H1 (cell line): ENCODE measurements around the gene NID1. TPM values are rescaled to one million over a fixed set of nuclear protein-coding genes. Genes with fewer than 3 reads are reported as not detected.
A peak's percentile ranks its signal among the peaks of the same experiment; 100 is the strongest.

Experiments used
- CTCF ChIA-PET: fragments of 300-600 bp; sonication (Branson Sonifier 250); formaldehyde crosslinking; loops from one replicate; lab custom pipeline; 2021; ENCODE audit not compliant: partially characterized antibody; lab: Charles Lee
- POLR2A ChIA-PET: fragments of 300-600 bp; sonication (Branson Sonifier 250); formaldehyde crosslinking; loops from one replicate; lab custom pipeline; 2021; ENCODE audit warnings: inconsistent platforms; ENCODE audit not compliant: partially characterized antibody; lab: Charles Lee
- DNase-seq, 2 experiments: peaks; one replicate each; pipeline versions ENCODE4 v3.0.0 to v3.0.0-alpha.2; 2010 to 2022; ENCODE audit warnings: low spot score in 2 of 2, low read depth in 1 of 2, mixed read lengths in 1 of 2
- FAIRE-seq: peaks from 2 replicates; lab custom pipeline; 2011; peaks lifted over from hg19 to GRCh38; lab: Jason Lieb, UNC
- H2AFZ ChIP-seq: 2 replicates; pipeline ENCODE4 v1.8.1; 2012; ENCODE audit warnings: low read length, inconsistent platforms
- H2AK5ac ChIP-seq: 2 replicates; pipeline ENCODE4 v1.6.1; 2013; ENCODE audit warnings: low read depth, low read length
- H2BK120ac ChIP-seq: replicated peaks from 2 replicates; pipeline ENCODE3; 2013; ENCODE audit warnings: low read depth, low read length, inconsistent platforms
- H2BK12ac ChIP-seq: 2 replicates; pipeline ENCODE4 v1.6.1; 2013; ENCODE audit warnings: low read depth, low read length
- H2BK15ac ChIP-seq: 2 replicates; pipeline ENCODE4 v1.6.1; 2013; ENCODE audit warnings: low read length
- H2BK20ac ChIP-seq: 2 replicates; pipeline ENCODE4 v1.6.1; 2013; ENCODE audit warnings: low read length
- H2BK5ac ChIP-seq: 2 replicates; pipeline ENCODE4 v1.6.1; 2013; ENCODE audit warnings: low read depth, low read length
- H3K14ac ChIP-seq: 2 replicates; pipeline ENCODE4 v1.6.1; 2013; ENCODE audit warnings: inconsistent platforms; ENCODE audit not compliant: insufficient read length
- H3K18ac ChIP-seq: 2 replicates; pipeline ENCODE4 v1.6.1; 2013; ENCODE audit warnings: low read length; ENCODE audit errors: extremely low read depth
- H3K23ac ChIP-seq: 2 replicates; pipeline ENCODE4 v1.6.1; 2013; ENCODE audit warnings: inconsistent platforms; ENCODE audit not compliant: insufficient read length
- H3K23me2 ChIP-seq: 2 replicates; pipeline ENCODE4 v1.6.1; 2013; ENCODE audit warnings: low read depth, low read length
- H3K27ac ChIP-seq: 2 replicates; pipeline ENCODE4 v1.6.1; 2011; ENCODE audit warnings: low read depth, low read length, inconsistent platforms
- H3K27me3 ChIP-seq, 4 experiments: replicated peaks in 1 of 4; 1 replicate in 1 of 4; 2 replicates in 3 of 4; pipeline versions ENCODE4 v1.6.1 to v1.8.1; 2011 to 2013; ENCODE audit warnings: low read length in 3 of 4, mild to moderate bottlenecking in 3 of 4, inconsistent platforms in 2 of 4, mixed read lengths in 2 of 4, moderate library complexity in 1 of 4; ENCODE audit not compliant: control insufficient read depth in 3 of 4, insufficient read depth in 3 of 4; ENCODE audit errors: extremely low read depth in 1 of 4
- H3K36me3 ChIP-seq, 4 experiments: 2 replicates each; pipeline versions ENCODE4 v1.6.1 to v1.8.1; 2011 to 2013; ENCODE audit warnings: mild to moderate bottlenecking in 4 of 4, low read length in 3 of 4, moderate library complexity in 2 of 4, control low read depth in 1 of 4, inconsistent platforms in 1 of 4; ENCODE audit not compliant: insufficient read depth in 4 of 4, control insufficient read depth in 2 of 4
- H3K4ac ChIP-seq: replicated peaks from 2 replicates; pipeline ENCODE3; 2013; ENCODE audit warnings: low read length, low read depth, mixed read lengths, inconsistent platforms; ENCODE audit not compliant: insufficient read length
- H3K4me1 ChIP-seq, 4 experiments: replicated peaks in 1 of 4; 1 replicate in 1 of 4; 2 replicates in 3 of 4; pipeline versions ENCODE4 v1.6.1 to v1.8.1; 2011 to 2013; ENCODE audit warnings: low read length in 3 of 4, inconsistent platforms in 2 of 4, mixed read lengths in 1 of 4; ENCODE audit not compliant: insufficient read depth in 4 of 4, control insufficient read depth in 3 of 4
- H3K4me2 ChIP-seq, 2 experiments: 2 replicates each; pipeline versions ENCODE4 v1.6.1 to v1.8.1; 2011 to 2013; ENCODE audit warnings: low read depth in 2 of 2, low read length in 2 of 2, control low read depth in 1 of 2, inconsistent platforms in 1 of 2, mild to moderate bottlenecking in 1 of 2; ENCODE audit not compliant: insufficient read depth in 1 of 2
- H3K4me3 ChIP-seq, 4 experiments: fragments of 200-600, 300-600 bp in 1 of 4; sonication (generic), shearing (Covaris generic), sonication (Bioruptor Twin) in 1 of 4; 2 replicates each; pipeline versions ENCODE4 v1.5.1 to v1.8.1; 2011 to 2016; ENCODE audit warnings: low read length in 4 of 4, low read depth in 3 of 4, control low read depth in 2 of 4, inconsistent platforms in 2 of 4, mild to moderate bottlenecking in 2 of 4, mixed read lengths in 1 of 4, moderate library complexity in 1 of 4; ENCODE audit not compliant: insufficient read depth in 2 of 4; ENCODE audit errors: extremely low read depth in 1 of 4
- H3K56ac ChIP-seq: replicated peaks from 2 replicates; pipeline ENCODE3; 2013; ENCODE audit warnings: low read depth, mild to moderate bottlenecking, mixed read lengths, low read length, inconsistent platforms; ENCODE audit not compliant: insufficient read length
- H3K79me1 ChIP-seq: 2 replicates; pipeline ENCODE4 v1.6.1; 2013; ENCODE audit warnings: low read depth, low read length, control low read depth
- H3K79me2 ChIP-seq, 2 experiments: 2 replicates each; pipeline versions ENCODE4 v1.6.1 to v1.8.1; 2012 to 2013; ENCODE audit warnings: low read length in 2 of 2, mild to moderate bottlenecking in 2 of 2, inconsistent platforms in 1 of 2; ENCODE audit not compliant: insufficient read depth in 2 of 2, control insufficient read depth in 1 of 2
- H3K9ac ChIP-seq, 4 experiments: replicated peaks in 1 of 4; 1 replicate in 1 of 4; 2 replicates in 3 of 4; pipeline versions ENCODE4 v1.6.1 to v1.8.1; 2011 to 2013; ENCODE audit warnings: low read depth in 3 of 4, low read length in 3 of 4, control low read depth in 2 of 4, mild to moderate bottlenecking in 2 of 4, moderate library complexity in 2 of 4, inconsistent platforms in 1 of 4; ENCODE audit errors: extremely low read depth in 1 of 4
- H3K9me3 ChIP-seq, 2 experiments: 2 replicates each; pipeline versions ENCODE4 v1.6.1 to v1.8.1; 2012 to 2013; ENCODE audit warnings: mild to moderate bottlenecking in 2 of 2, moderate library complexity in 2 of 2, control low read depth in 1 of 2, inconsistent platforms in 1 of 2, low read depth in 1 of 2, low read length in 1 of 2, mixed read lengths in 1 of 2; ENCODE audit not compliant: insufficient read depth in 2 of 2
- H4K20me1 ChIP-seq, 2 experiments: replicated peaks in 1 of 2; 2 replicates each; pipeline versions ENCODE3 to v1.8.1; 2011 to 2013; ENCODE audit warnings: inconsistent platforms in 2 of 2, low read length in 2 of 2, mild to moderate bottlenecking in 1 of 2; ENCODE audit not compliant: insufficient read depth in 2 of 2, control insufficient read depth in 1 of 2
- H4K5ac ChIP-seq: 2 replicates; pipeline ENCODE4 v1.6.1; 2013; ENCODE audit warnings: low read length, low read depth, mixed read lengths, inconsistent platforms; ENCODE audit not compliant: insufficient read length
- H4K8ac ChIP-seq: 2 replicates; pipeline ENCODE4 v1.8.0; 2013; ENCODE audit warnings: mild to moderate bottlenecking, moderate library complexity, low read length, inconsistent platforms; ENCODE audit not compliant: insufficient read depth; ENCODE audit errors: extremely low read depth
- H4K91ac ChIP-seq: replicated peaks from 2 replicates; pipeline ENCODE3; 2013; ENCODE audit warnings: low read length, mixed read lengths, inconsistent platforms; ENCODE audit not compliant: insufficient read length
- EP300 ChIP-seq, 2 experiments: IDR thresholded peaks; 1 replicate in 1 of 2; 2 replicates in 1 of 2; pipeline ENCODE4 v1.6.1; 2011 to 2012; ENCODE audit warnings: low read depth in 2 of 2, low read length in 2 of 2, mild to moderate bottlenecking in 2 of 2, borderline replicate concordance in 1 of 2, inconsistent platforms in 1 of 2, moderate library complexity in 1 of 2
- KDM5A ChIP-seq: fragments of 200-600 bp; IDR thresholded peaks from 2 replicates; pipeline ENCODE4 v1.7.1; 2012; ENCODE audit warnings: mild to moderate bottlenecking, low read length, inconsistent platforms, mixed read lengths
- MAFK ChIP-seq: IDR thresholded peaks from 2 replicates; pipeline ENCODE4 v1.6.1; 2012; ENCODE audit warnings: low read depth, mild to moderate bottlenecking, improper control_type of control experiment, low read length
- RAD21 ChIP-seq, 2 experiments: IDR thresholded peaks in 1 of 2; conservative IDR thresholded peaks in 1 of 2; 2 replicates each; pipeline ENCODE4 v1.6.1; 2011; ENCODE audit warnings: low read depth in 2 of 2, low read length in 2 of 2, improper control_type of control experiment in 1 of 2, inconsistent platforms in 1 of 2, mild to moderate bottlenecking in 1 of 2, moderate library complexity in 1 of 2
- RFX5 ChIP-seq: IDR thresholded peaks from 2 replicates; pipeline ENCODE4 v1.6.1; 2011; ENCODE audit warnings: low read depth, low read length, improper control_type of control experiment, borderline replicate concordance
- RXRA ChIP-seq: IDR thresholded peaks from 2 replicates; pipeline ENCODE4 v1.6.1; 2011; ENCODE audit warnings: low read depth, mild to moderate bottlenecking, low read length, moderate library complexity; ENCODE audit not compliant: insufficient read depth
- SAP30 ChIP-seq: fragments of 300-600 bp; sonication (generic); IDR thresholded peaks from 2 replicates; pipeline ENCODE4 v1.7.1; 2012; ENCODE audit warnings: low read length, moderate library complexity, mild to moderate bottlenecking, inconsistent platforms; ENCODE audit not compliant: insufficient read depth, insufficient replicate concordance
- SP4 ChIP-seq: IDR thresholded peaks from 2 replicates; pipeline ENCODE4 v1.6.1; 2012; ENCODE audit warnings: low read length, inconsistent platforms
- SRF ChIP-seq: IDR thresholded peaks from 2 replicates; pipeline ENCODE4 v1.6.1; 2011; ENCODE audit warnings: mild to moderate bottlenecking, low read depth, low read length, moderate library complexity
- SUZ12 ChIP-seq: fragments of 200-600 bp; sonication (generic); IDR thresholded peaks from 2 replicates; pipeline ENCODE4 v1.6.1; 2012; ENCODE audit warnings: mild to moderate bottlenecking, inconsistent platforms, low read length, moderate library complexity, mixed read lengths
- TBP ChIP-seq: IDR thresholded peaks from 2 replicates; pipeline ENCODE4 v1.6.1; 2011; ENCODE audit warnings: low read depth, low read length, improper control_type of control experiment
- TEAD4 ChIP-seq: IDR thresholded peaks from 2 replicates; pipeline ENCODE4 v1.6.1; 2012; ENCODE audit warnings: low read depth, low read length, inconsistent platforms, mixed read lengths
- YY1 ChIP-seq: IDR thresholded peaks from 2 replicates; pipeline ENCODE4 v1.6.1; 2011; ENCODE audit warnings: low read depth, mild to moderate bottlenecking, low read length
- ZNF274 ChIP-seq: IDR thresholded peaks from 2 replicates; pipeline ENCODE4 v1.7.0; 2012; ENCODE audit warnings: low read length, borderline replicate concordance; ENCODE audit errors: extremely low read depth
- WGBS, 2 experiments: shearing (Covaris generic) in 1 of 2; methylation state at CpG; one replicate each; pipeline versions ENCODE4 v1.1.6 to v1.1.7; 2013 to 2015; ENCODE audit warnings: low lambda C conversion rate in 2 of 2, mixed read lengths in 2 of 2, inconsistent platforms in 1 of 2, low coverage in 1 of 2, missing lambda C conversion rate in 1 of 2; ENCODE audit not compliant: insufficient replicate concordance in 2 of 2, insufficient coverage in 1 of 2, insufficient read length in 1 of 2; ENCODE audit errors: extremely low coverage in 1 of 2, missing lambda C conversion rate in 1 of 2; 5-methylcytosine and 5-hydroxymethylcytosine counted together
- polyA plus RNA-seq, 7 experiments: library from polyadenylated mRNA; depleted of rRNA in 3 of 7; stranded (reverse) in 5 of 7; unstranded in 2 of 7; fragments of >200 nt in 5 of 7; fragments of 200-250 nt in 2 of 7; gene quantifications; 1 replicate in 5 of 7; 2 replicates in 1 of 7; 4 replicates in 1 of 7; pipeline versions ENCODE4 v1.2.1 to v1.2.3, GENCODE V29; 2011 to 2013; ENCODE audit warnings: missing spikeins in 2 of 7, mixed read lengths in 2 of 7
- total RNA-seq: library from RNA; stranded (reverse); fragmentation: NEBNext Ultra II Directional; extraction: Animal tissue kit (Norgen Biotek cat#: 25700); gene quantifications from 2 replicates; pipeline ENCODE4 v1.2.1, GENCODE V29; 2021

Gene NID1
- total and polyA plus RNA-seq, 2 of the 8 experiments (the other 6 are each of a cell fraction or from before 2014, with no cell fraction given) = 20.9 to 25.4 TPM

DNA sequence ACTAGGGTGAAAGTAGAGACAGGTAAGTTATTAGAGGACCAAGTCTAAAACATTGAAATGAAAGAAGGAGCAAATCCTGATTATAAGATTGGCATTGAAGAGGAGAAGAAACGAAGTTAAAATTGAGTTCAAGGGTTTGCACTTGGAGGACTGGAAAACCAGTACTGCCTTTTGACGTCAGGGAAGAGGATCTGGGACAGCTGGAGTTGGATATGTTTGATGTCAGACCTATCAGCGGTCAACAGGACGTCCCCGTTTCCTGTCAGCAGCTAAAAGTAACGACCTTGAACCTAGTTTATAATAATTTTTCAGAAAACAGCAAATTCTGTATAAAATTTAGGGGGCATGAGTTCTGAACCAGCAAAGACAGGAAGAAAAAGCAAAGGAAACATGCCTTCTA is 1.2 kb upstream of the NID1 start:
- H4K20me1 ChIP-seq = no peaks in the 10 kb centered on the region
- no peak overlapping the region for H3K27ac ChIP-seq
- peaks cover 11% of the 10 kb centered on the region; the same call in 1 of the 2 replicates for H3K23me2 ChIP-seq
- no peaks in the 10 kb centered on the region; a peak in 1 of 4 replicates for H3K9me3 ChIP-seq
- H3K79me2 ChIP-seq = no peaks in the 10 kb centered on the region
- H2BK12ac ChIP-seq = no peak overlapping the region
- 0 out of 2 replicates have a peak overlapping the region, but pooled peaks have one; percentile 82 for H2AFZ ChIP-seq
- H3K27me3 ChIP-seq = peaks cover 5 to 33% (median 24%) of the 10 kb centered on the region in 4 experiments; a peak in 6 of 7 replicates
- H4K5ac ChIP-seq = no peak overlapping the region
- H3K9ac ChIP-seq = no peak overlapping the region
- no peak for FAIRE-seq
- no peak overlapping the region for H4K91ac ChIP-seq
- H3K18ac ChIP-seq = no peak overlapping the region
- H2BK5ac ChIP-seq = no peak overlapping the region
- ChIA-PET CTCF (interaction anchor here (0.7 to 0.9 kb wide), 3 partner anchors 37 to 220 kb away, joined by 3 read pairs; no protein-coding TSS in a partner anchor), POLR2A (interaction anchor here (2.2 kb wide), 1 partner anchor 94 kb away, joined by 8 read pairs; no protein-coding TSS in a partner anchor)
- no peaks in the 10 kb centered on the region for H3K36me3 ChIP-seq
- peak overlapping the region in 2 of 4 experiments; percentile 53 to 76; a peak in 3 of 8 replicates for H3K4me3 ChIP-seq
- H3K4ac ChIP-seq = no peak overlapping the region
- H3K4me1 ChIP-seq = peaks cover 3 to 11% (median 4%) of the 10 kb centered on the region in 4 experiments; a peak in 5 of 7 replicates
- no peak overlapping the region for H2BK15ac ChIP-seq
- no peak for DNase-seq
- H3K56ac ChIP-seq = no peak overlapping the region
- no peak overlapping the region for H2BK20ac ChIP-seq
- H2AK5ac ChIP-seq = no peak overlapping the region
- 44% methylated on average over 6 of the region's 6 CpGs; no CpG with 5 or more reads in 1 of the 2 experiments for WGBS, 2 experiments
- H3K23ac ChIP-seq = no peak overlapping the region
- no peaks in the 10 kb centered on the region for H3K79me1 ChIP-seq
- H2BK120ac ChIP-seq = no peak overlapping the region
- no peak overlapping the region for H3K14ac ChIP-seq
- no peak overlapping the region for H4K8ac ChIP-seq
- peak overlapping the region; percentile 88 to 99 for H3K4me2 ChIP-seq
- TF ChIP-seq ZNF274 (no peak), EP300 (IDR thresholded peaks at IDR 0.05; ENCODE audit: borderline replicate concordance in 1 of 2, low read depth in 2 of 2, low read length in 2 of 2) (no peak), RXRA (no peak), RFX5 (no peak), TBP (no peak), MAFK (no peak), TEAD4 (no peak), YY1 (no peak), SP4 (no peak), SUZ12 (no peak), RAD21 (IDR thresholded peaks at IDR 0.05 in 1 of 2, conservative IDR thresholded peaks at IDR 0.05 in 1 of 2; ENCODE audit: low read depth in 2 of 2, low read length in 2 of 2) (no peak), SAP30 (no peak), KDM5A (no peak), SRF (no peak)
